NCI-H128 (cell line): ENCODE data around the gene RPL36A.

Source experiments
- DNase-seq: peaks from one replicate; lab custom pipeline; 2025; ENCODE audit not compliant: unreplicated experiment; lab: John Stamatoyannopoulos, UW

Gene RPL36A

DNA sequence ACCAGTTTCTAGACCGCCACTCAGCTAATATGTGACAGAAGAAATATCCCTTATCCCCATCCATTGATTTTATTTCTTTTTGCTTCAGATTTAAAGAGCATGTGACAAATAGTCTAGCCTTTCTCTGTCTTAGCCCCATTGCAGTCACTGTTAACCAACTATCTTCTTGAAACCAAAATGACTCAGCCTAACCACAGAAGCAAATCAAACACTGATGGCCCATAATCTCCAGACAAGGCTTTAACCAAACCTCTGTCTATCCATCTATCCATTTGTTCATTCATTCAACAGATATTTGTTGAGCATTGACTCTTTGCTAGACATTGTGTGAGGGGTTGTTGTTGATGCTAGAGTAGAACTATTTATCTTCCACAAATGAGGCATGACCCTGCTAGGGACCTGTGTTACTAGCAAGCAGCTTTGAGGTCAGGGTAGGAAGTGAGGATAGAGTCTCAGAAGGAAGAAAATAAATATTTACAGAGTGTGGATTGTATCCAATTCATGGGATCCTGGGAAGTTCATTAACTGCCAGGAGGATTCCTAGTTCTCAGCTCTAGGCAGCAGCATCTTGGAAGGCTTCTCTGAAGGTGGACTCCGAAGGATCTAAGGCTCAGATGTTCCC lies 39.8 kb downstream of the RPL36A start:
- DNase-seq: no peak

DNA sequence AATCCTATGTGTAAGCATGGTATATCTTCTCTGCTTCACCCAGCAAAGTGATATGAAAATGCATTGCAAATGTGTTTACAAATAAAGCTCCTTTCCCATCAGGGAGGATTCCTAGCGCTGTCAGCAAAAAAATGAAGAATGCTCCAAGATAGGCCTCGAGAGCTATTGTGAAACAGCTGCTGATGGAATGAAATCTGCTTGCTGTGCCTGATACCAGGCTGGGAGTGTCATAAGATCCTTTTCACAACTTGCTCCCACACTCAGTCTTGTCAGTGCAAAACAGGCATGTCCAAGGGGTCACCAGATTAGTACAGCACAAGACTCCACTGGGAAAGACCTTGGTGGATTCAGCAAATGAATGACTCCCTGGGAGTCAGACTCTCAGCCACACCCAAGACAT lies 51.3 kb downstream of the RPL36A start:
- DNase-seq: no peak
